ENCODE measurements around the gene RELN. TPM values are rescaled to one million over a fixed set of nuclear protein-coding genes. Genes with fewer than 3 reads are reported as not detected.

Gene RELN
- total RNA-seq, 1 experiment from 2014 or later: 8.0 TPM

- Histone ChIP-seq H3K4me1 (ENCODE audit: insufficient read depth, low read length) (no peaks in the 10 kb centered on the region), H3F3A (ENCODE audit: low read length, unreplicated experiment) (no peaks in the 10 kb centered on the region), H3K27ac (ENCODE audit: low read length) (no peak overlapping the region), H3K36me3 (ENCODE audit: low read depth, low read length) (no peaks in the 10 kb centered on the region), H2AFZ (ENCODE audit: low read length) (no peak overlapping the region), H3K79me2 (ENCODE audit: low read length) (no peaks in the 10 kb centered on the region), H3K4me2 (ENCODE audit: low read length) (no peak overlapping the region), H3K27me3 (ENCODE audit: low read length) (no peaks in the 10 kb centered on the region), H4K20me1 (ENCODE audit: low read length) (no peaks in the 10 kb centered on the region), H3K9ac (ENCODE audit: low read length) (no peak overlapping the region), H3K9me2 (replicated peaks; ENCODE audit: low read length) (no peaks in the 10 kb centered on the region), H3K4me3 (ENCODE audit: low read length) (no peak overlapping the region), H3K9me3 (ENCODE audit: low read length) (no peaks in the 10 kb centered on the region)
- DNase-seq (no peak), ATAC-seq (no peak)
- no peak for TF ChIP-seq EZH2phosphoT487 (IDR thresholded peaks at IDR 0.05; ENCODE audit: borderline replicate concordance, low read length)
- no peak for TF ChIP-seq EZH2 (IDR thresholded peaks at IDR 0.05; ENCODE audit: low read length, unreplicated experiment)
- no peak for TF ChIP-seq CTCF (conservative IDR thresholded peaks at IDR 0.05; ENCODE audit: low read depth, low read length)
- intact Hi-C loops (cut with micrococcal nuclease): loop anchor here (2.0 kb wide), 1 partner anchor 13 kb away; no protein-coding TSS in a partner anchor
- BruUV-seq (replicated peaks): no TSS peak
- CTCF ChIA-PET: no interaction called here
- POLR2A ChIA-PET (ENCODE audit: unreplicated experiment): no interaction called here
These were observed 367.2 kb downstream of the RELN start for GRCh38 chr7:103622274-103622673.

GRCh38 chr7:103613655-103614642, 375.5 kb downstream of the RELN start:
- Histone ChIP-seq H3K9ac (ENCODE audit: low read length) (no peak overlapping the region), H3K27me3 (ENCODE audit: low read length) (no peaks in the 10 kb centered on the region), H3F3A (ENCODE audit: low read length, unreplicated experiment) (no peaks in the 10 kb centered on the region), H3K4me2 (ENCODE audit: low read length) (no peak overlapping the region), H3K9me2 (replicated peaks; ENCODE audit: low read length) (no peaks in the 10 kb centered on the region), H3K9me3 (ENCODE audit: low read length) (no peaks in the 10 kb centered on the region), H3K4me1 (ENCODE audit: insufficient read depth, low read length) (no peaks in the 10 kb centered on the region), H4K20me1 (ENCODE audit: low read length) (no peaks in the 10 kb centered on the region), H3K27ac (ENCODE audit: low read length) (no peak overlapping the region), H3K79me2 (ENCODE audit: low read length) (no peaks in the 10 kb centered on the region), H3K36me3 (ENCODE audit: low read depth, low read length) (no peaks in the 10 kb centered on the region), H2AFZ (ENCODE audit: low read length) (0 out of 2 replicates have a peak overlapping the region, but pooled peaks have one; percentile 41), H3K4me3 (ENCODE audit: low read length) (no peak overlapping the region)
- TF ChIP-seq EZH2 (IDR thresholded peaks at IDR 0.05; ENCODE audit: low read length, unreplicated experiment) (no peak), EZH2phosphoT487 (IDR thresholded peaks at IDR 0.05; ENCODE audit: borderline replicate concordance, low read length) (no peak), CTCF (conservative IDR thresholded peaks at IDR 0.05; ENCODE audit: low read depth, low read length) (peak; percentile 57)
- intact Hi-C loops (cut with micrococcal nuclease): no loop called here
- DNase-seq (peak; percentile 37), ATAC-seq (peak; percentile 31; the same call in 1 of the 2 replicates)
- CTCF ChIA-PET: no interaction called here
- no TSS peak for BruUV-seq (replicated peaks)
- POLR2A ChIA-PET (ENCODE audit: unreplicated experiment): no interaction called here

- intact Hi-C loops (cut with micrococcal nuclease): loop anchor here (2.0 kb wide), 1 partner anchor 13 kb away; no protein-coding TSS in a partner anchor
- H3K9me2 ChIP-seq (replicated peaks; ENCODE audit: low read length): no peaks in the 10 kb centered on the region
- no peaks in the 10 kb centered on the region for H4K20me1 ChIP-seq (ENCODE audit: low read length)
- no peaks in the 10 kb centered on the region for H3K36me3 ChIP-seq (ENCODE audit: low read depth, low read length)
- ChIA-PET POLR2A (ENCODE audit: unreplicated experiment) (no interaction called here), CTCF (interaction anchor here (0.7 kb wide), 1 partner anchor 543 kb away, joined by 3 read pairs; no protein-coding TSS in a partner anchor)
- H3K9me3 ChIP-seq (ENCODE audit: low read length): no peaks in the 10 kb centered on the region
- H3K27ac ChIP-seq (ENCODE audit: low read length): no peak overlapping the region
- H3K4me2 ChIP-seq (ENCODE audit: low read length): no peak overlapping the region
- TF ChIP-seq EZH2phosphoT487 (IDR thresholded peaks at IDR 0.05; ENCODE audit: borderline replicate concordance, low read length): no peak
- no peak for TF ChIP-seq CTCF (conservative IDR thresholded peaks at IDR 0.05; ENCODE audit: low read depth, low read length)
- no peak for TF ChIP-seq EZH2 (IDR thresholded peaks at IDR 0.05; ENCODE audit: low read length, unreplicated experiment)
- ATAC-seq: no peak
- no peak overlapping the region for H3K9ac ChIP-seq (ENCODE audit: low read length)
- no peaks in the 10 kb centered on the region for H3K27me3 ChIP-seq (ENCODE audit: low read length)
- no peak overlapping the region for H3K4me3 ChIP-seq (ENCODE audit: low read length)
- H2AFZ ChIP-seq (ENCODE audit: low read length): no peak overlapping the region
- no TSS peak for BruUV-seq (replicated peaks)
- no peaks in the 10 kb centered on the region for H3K4me1 ChIP-seq (ENCODE audit: insufficient read depth, low read length)
- no peak for DNase-seq
- no peaks in the 10 kb centered on the region for H3K79me2 ChIP-seq (ENCODE audit: low read length)
- H3F3A ChIP-seq (ENCODE audit: low read length, unreplicated experiment): no peaks in the 10 kb centered on the region
These were observed 379.7 kb downstream of the RELN start for GRCh38 chr7:103609778-103610177.
